Body of pancreas (tissue), 4 donors: ENCODE results near the gene SLC6A8.

Experiments
- POLR2A ChIP-seq, 3 donors: fragments of 450-650 bp; IDR thresholded peaks; one replicate each; pipeline ENCODE4 v1.6.1; 2016; ENCODE audit warnings: antibody characterized with exemption in 3 of 3, mild to moderate bottlenecking in 2 of 3
- TF ChIP-seq, protein P1 (sequence below), 7 experiments: fragments of 450-650 bp in 4 of 7; fragments of 200-600 bp in 3 of 7; sonication (generic) in 3 of 7; IDR thresholded peaks; one replicate each; pipeline ENCODE4 v1.5.1; 2016 to 2019; ENCODE audit warnings: antibody characterized with exemption in 7 of 7

DNA sequence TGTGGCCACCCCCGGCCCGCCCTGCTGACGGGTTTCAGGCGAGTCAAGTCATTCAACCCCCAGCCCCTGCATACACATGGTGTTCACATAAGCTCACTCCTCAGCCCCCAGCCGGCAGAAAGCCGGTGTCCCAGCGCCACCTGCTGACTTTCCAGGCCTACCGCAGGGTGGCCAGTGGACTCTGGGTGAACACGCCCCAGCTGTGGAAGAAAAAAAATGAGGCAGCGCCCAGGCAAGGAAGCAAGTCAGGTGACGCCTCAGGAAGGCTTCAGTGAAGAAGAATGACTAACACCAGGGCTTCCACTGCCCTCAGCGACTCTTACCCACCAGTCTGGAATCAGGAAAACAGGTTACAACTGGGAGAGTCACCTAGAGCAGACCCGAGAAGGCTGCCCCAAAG lies 20.7 kb downstream of the SLC6A8 start:
- TF ChIP-seq, protein P1, sequence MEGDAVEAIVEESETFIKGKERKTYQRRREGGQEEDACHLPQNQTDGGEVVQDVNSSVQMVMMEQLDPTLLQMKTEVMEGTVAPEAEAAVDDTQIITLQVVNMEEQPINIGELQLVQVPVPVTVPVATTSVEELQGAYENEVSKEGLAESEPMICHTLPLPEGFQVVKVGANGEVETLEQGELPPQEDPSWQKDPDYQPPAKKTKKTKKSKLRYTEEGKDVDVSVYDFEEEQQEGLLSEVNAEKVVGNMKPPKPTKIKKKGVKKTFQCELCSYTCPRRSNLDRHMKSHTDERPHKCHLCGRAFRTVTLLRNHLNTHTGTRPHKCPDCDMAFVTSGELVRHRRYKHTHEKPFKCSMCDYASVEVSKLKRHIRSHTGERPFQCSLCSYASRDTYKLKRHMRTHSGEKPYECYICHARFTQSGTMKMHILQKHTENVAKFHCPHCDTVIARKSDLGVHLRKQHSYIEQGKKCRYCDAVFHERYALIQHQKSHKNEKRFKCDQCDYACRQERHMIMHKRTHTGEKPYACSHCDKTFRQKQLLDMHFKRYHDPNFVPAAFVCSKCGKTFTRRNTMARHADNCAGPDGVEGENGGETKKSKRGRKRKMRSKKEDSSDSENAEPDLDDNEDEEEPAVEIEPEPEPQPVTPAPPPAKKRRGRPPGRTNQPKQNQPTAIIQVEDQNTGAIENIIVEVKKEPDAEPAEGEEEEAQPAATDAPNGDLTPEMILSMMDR (IDR thresholded peaks at IDR 0.05), result peak in 6 of 7 experiments; percentile 37 to 80 (median 68)
- TF ChIP-seq POLR2A (IDR thresholded peaks at IDR 0.05), result no peak
